NCI-H82 treated with DMSO at 0.1 percent for 48 hours (cell line): ENCODE measurements around the gene IDUA.

Source experiments
- DNase-seq: peaks from one replicate; lab custom pipeline; 2025; ENCODE audit not compliant: unreplicated experiment; lab: John Stamatoyannopoulos, UW

Gene IDUA

GRCh38 chr4:1013225-1014073 lies 26.6 kb downstream of the IDUA start:
- DNase-seq = no peak

GRCh38 chr4:1014291-1015167 lies 27.7 kb downstream of the IDUA start:
- no peak for DNase-seq

- DNase-seq = no peak
Observed at GRCh38 chr4:1015179-1015578, 28.3 kb downstream of the IDUA start.

- DNase-seq = no peak
Observed at GRCh38 chr4:1015746-1016145, 28.9 kb downstream of the IDUA start.

- DNase-seq = no peak
Observed at GRCh38 chr4:1017211-1017610, 30.4 kb downstream of the IDUA start.

GRCh38 chr4:1017706-1018105 lies 30.9 kb downstream of the IDUA start:
- DNase-seq = no peak

- no peak for DNase-seq
Observed at GRCh38 chr4:1018147-1019020, 31.5 kb downstream of the IDUA start.

GRCh38 chr4:1019320-1019719 lies 32.5 kb downstream of the IDUA start:
- DNase-seq = no peak

- no peak for DNase-seq
Observed at GRCh38 chr4:1019729-1020470, 33.1 kb downstream of the IDUA start.

- DNase-seq = no peak
Observed at GRCh38 chr4:1021386-1022050, 34.7 kb downstream of the IDUA start.

GRCh38 chr4:1022051-1022738 lies 35.4 kb downstream of the IDUA start:
- no peak for DNase-seq

GRCh38 chr4:1022739-1023066 lies 35.9 kb downstream of the IDUA start:
- no peak for DNase-seq

GRCh38 chr4:1023075-1023640 lies 36.3 kb downstream of the IDUA start:
- no peak for DNase-seq

- no peak for DNase-seq
Observed at GRCh38 chr4:1023895-1024740, 37.3 kb downstream of the IDUA start.

GRCh38 chr4:1024882-1025545 lies 38.2 kb downstream of the IDUA start:
- no peak for DNase-seq

GRCh38 chr4:1026115-1026514 lies 39.3 kb downstream of the IDUA start:
- no peak for DNase-seq

- DNase-seq = no peak
Observed at GRCh38 chr4:1027219-1027914, 40.5 kb downstream of the IDUA start.
